Endothelial cell (in vitro differentiated cells): ENCODE data around the gene C19orf47. TPM values are rescaled to one million over a fixed set of nuclear protein-coding genes. Genes with fewer than 3 reads are reported as not detected.

Source experiments
- DNase-seq: peaks from one replicate; pipeline ENCODE4 v3.0.0; 2021; ENCODE audit warnings: low spot score
- H3K27ac Mint-ChIP-seq: one replicate; pipeline ENCODE4 v1.8.0; 2021; ENCODE audit warnings: mixed read lengths, inconsistent platforms; ENCODE audit not compliant: unreplicated experiment
- H3K27me3 Mint-ChIP-seq: one replicate; pipeline ENCODE4 v1.8.0; 2021; ENCODE audit warnings: mild to moderate bottlenecking, moderate library complexity, mixed read lengths, inconsistent platforms; ENCODE audit not compliant: unreplicated experiment
- H3K36me3 Mint-ChIP-seq: one replicate; pipeline ENCODE4 v1.8.0; 2021; ENCODE audit warnings: mild to moderate bottlenecking, low read depth, mixed read lengths, inconsistent platforms; ENCODE audit not compliant: unreplicated experiment
- H3K4me1 Mint-ChIP-seq: one replicate; pipeline ENCODE4 v1.8.0; 2021; ENCODE audit warnings: mild to moderate bottlenecking, mixed read lengths, inconsistent platforms; ENCODE audit not compliant: unreplicated experiment
- H3K4me3 Mint-ChIP-seq: one replicate; pipeline ENCODE4 v1.8.0; 2021; ENCODE audit warnings: mild to moderate bottlenecking, mixed read lengths, inconsistent platforms; ENCODE audit not compliant: unreplicated experiment
- H3K9me3 Mint-ChIP-seq: one replicate; pipeline ENCODE4 v1.8.0; 2021; ENCODE audit warnings: mixed read lengths, inconsistent platforms; ENCODE audit not compliant: unreplicated experiment
- CTCF ChIP-seq: fragments of 200-600 bp; sonication (generic); IDR thresholded peaks from one replicate; pipeline ENCODE4 v1.5.0; 2021; ENCODE audit warnings: antibody characterized with exemption; ENCODE audit not compliant: unreplicated experiment
- total RNA-seq: library from RNA; stranded (reverse); fragmentation: NEBNext Ultra II Directional; extraction: Animal tissue kit (Norgen Biotek cat#: 25700); gene quantifications from one replicate; pipeline ENCODE4 v1.2.1, GENCODE V29; 2021; ENCODE audit not compliant: unreplicated experiment

C19orf47 gene
- total RNA-seq, 1 donor from 2014 or later = 17.9 TPM

GRCh38 chr19:40326201-40326600 is 22.0 kb downstream of the C19orf47 start:
- peaks cover 6% of the 10 kb centered on the region for H3K27me3 Mint-ChIP-seq
- no peak for TF ChIP-seq CTCF
- no peak overlapping the region for H3K4me3 Mint-ChIP-seq
- H3K27ac Mint-ChIP-seq = no peak overlapping the region
- no peaks in the 10 kb centered on the region for H3K4me1 Mint-ChIP-seq
- DNase-seq = no peak
- no peaks in the 10 kb centered on the region for H3K9me3 Mint-ChIP-seq
- peaks cover 48% of the 10 kb centered on the region for H3K36me3 Mint-ChIP-seq

GRCh38 chr19:40323705-40324104 is 24.5 kb downstream of the C19orf47 start:
- peaks cover 37% of the 10 kb centered on the region for H3K36me3 Mint-ChIP-seq
- H3K4me3 Mint-ChIP-seq = no peak overlapping the region
- H3K27ac Mint-ChIP-seq = no peak overlapping the region
- no peaks in the 10 kb centered on the region for H3K9me3 Mint-ChIP-seq
- no peaks in the 10 kb centered on the region for H3K4me1 Mint-ChIP-seq
- peaks cover 6% of the 10 kb centered on the region for H3K27me3 Mint-ChIP-seq
- no peak for TF ChIP-seq CTCF
- no peak for DNase-seq

- Mint-ChIP-seq H3K27ac (no peak overlapping the region), H3K9me3 (no peaks in the 10 kb centered on the region), H3K36me3 (peaks cover 38% of the 10 kb centered on the region), H3K27me3 (peaks cover 5% of the 10 kb centered on the region), H3K4me1 (no peaks in the 10 kb centered on the region), H3K4me3 (peak overlapping the region; percentile 67)
- no peak for DNase-seq
- TF ChIP-seq CTCF = no peak
Observed at GRCh38 chr19:40322951-40323615, 25.1 kb downstream of the C19orf47 start.

- H3K36me3 Mint-ChIP-seq = peaks cover 34% of the 10 kb centered on the region
- no peak for DNase-seq
- peaks cover 5% of the 10 kb centered on the region for H3K27me3 Mint-ChIP-seq
- no peaks in the 10 kb centered on the region for H3K9me3 Mint-ChIP-seq
- TF ChIP-seq CTCF = no peak
- H3K4me3 Mint-ChIP-seq = peak overlapping the region; percentile 67
- no peak overlapping the region for H3K27ac Mint-ChIP-seq
- no peaks in the 10 kb centered on the region for H3K4me1 Mint-ChIP-seq
Observed at GRCh38 chr19:40322271-40322610, 26.0 kb downstream of the C19orf47 start.

- Mint-ChIP-seq H3K4me1 (no peaks in the 10 kb centered on the region), H3K36me3 (peaks cover 35% of the 10 kb centered on the region), H3K9me3 (no peaks in the 10 kb centered on the region), H3K27me3 (peaks cover 5% of the 10 kb centered on the region), H3K27ac (no peak overlapping the region), H3K4me3 (no peak overlapping the region)
- no peak for TF ChIP-seq CTCF
- no peak for DNase-seq
Observed at GRCh38 chr19:40321566-40322270, 26.5 kb downstream of the C19orf47 start.
